ENCODE data around the gene PRR22. TPM values are rescaled to one million over a fixed set of nuclear protein-coding genes. Genes with fewer than 3 reads are reported as not detected.

The PRR22 gene
- total RNA-seq, 1 experiment from 2014 or later: 8.1 TPM

DNA sequence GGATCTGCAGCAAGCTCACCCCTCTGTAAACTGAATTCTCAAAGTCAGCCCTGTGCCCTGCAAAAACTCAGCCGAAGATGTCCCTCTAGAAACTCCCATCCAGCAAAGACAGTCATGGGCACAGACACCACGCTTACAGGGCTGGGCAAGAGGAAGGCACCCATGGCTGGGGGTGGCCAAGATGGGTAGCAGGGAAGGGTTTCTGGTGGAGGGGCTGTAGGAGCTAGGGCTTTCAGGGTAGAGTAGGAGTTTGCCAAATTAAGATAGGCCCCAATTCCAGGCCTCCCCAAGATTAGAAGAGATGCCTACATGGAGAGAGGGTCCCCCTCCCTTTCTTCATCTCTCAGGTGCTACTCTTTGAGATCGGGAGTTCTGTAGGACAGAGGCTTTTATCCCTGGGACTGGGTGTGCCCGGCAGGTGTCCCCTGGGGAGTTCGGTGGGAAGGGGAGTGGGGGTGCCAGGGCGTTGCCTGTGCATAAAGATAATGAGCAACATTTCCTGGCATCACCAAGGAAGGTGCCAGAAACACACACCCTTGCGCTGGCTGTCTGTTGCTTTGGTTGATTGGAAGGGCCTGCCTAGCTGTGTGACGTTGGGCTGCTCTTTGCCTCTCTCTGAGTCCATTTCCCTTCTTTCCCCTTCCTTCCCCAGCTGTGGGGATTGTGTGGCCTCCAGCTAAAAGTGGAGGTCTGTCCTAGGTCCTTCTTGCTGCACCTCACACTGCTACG, 29.7 kb upstream of the PRR22 start:
- Histone ChIP-seq H4K91ac (ENCODE audit: insufficient read length, low read depth, low read length) (no peak overlapping the region), H3K23ac (ENCODE audit: insufficient read length, low read depth, low read length) (no peak overlapping the region), H3K14ac (ENCODE audit: insufficient read depth, low read length) (no peak overlapping the region; the same call in 1 of the 2 replicates), H3K4ac (ENCODE audit: low read depth, low read length) (no peak overlapping the region), H4K5ac (ENCODE audit: insufficient read length, low read depth, low read length) (no peak overlapping the region), H2AK5ac (ENCODE audit: insufficient read length, low read length) (no peak overlapping the region), H3K27ac (ENCODE audit: insufficient read length, low read depth, low read length) (no peak overlapping the region), H3K9me3 (ENCODE audit: control insufficient read depth, low read depth, low read length) (no peaks in the 10 kb centered on the region), H2BK20ac (ENCODE audit: low read depth, low read length, poor library complexity, severe bottlenecking) (no peak overlapping the region), H4K20me1 (ENCODE audit: control insufficient read depth, insufficient read depth, insufficient read length) (no peaks in the 10 kb centered on the region), H3K27me3 (ENCODE audit: insufficient read depth, low read length) (no peaks in the 10 kb centered on the region), H3K23me2 (ENCODE audit: insufficient read length, low read depth, low read length, poor library complexity, severe bottlenecking) (no peaks in the 10 kb centered on the region), H2BK5ac (ENCODE audit: insufficient read length, low read length) (no peak overlapping the region), H2AFZ (ENCODE audit: low read length) (no peak overlapping the region), H3K4me1 (ENCODE audit: insufficient read depth, low read length) (no peaks in the 10 kb centered on the region), H3K56ac (ENCODE audit: insufficient read length, low read depth, low read length) (no peak overlapping the region), H3K79me2 (ENCODE audit: insufficient read depth, low read length) (no peaks in the 10 kb centered on the region), H2BK120ac (ENCODE audit: low read depth, low read length, poor library complexity, severe bottlenecking) (no peak overlapping the region), H2BK15ac (ENCODE audit: low read depth, low read length) (no peak overlapping the region), H3T11ph (ENCODE audit: low read length) (no peak overlapping the region), H3K18ac (ENCODE audit: insufficient read length, low read depth, low read length) (no peak overlapping the region), H2BK12ac (ENCODE audit: insufficient read length, low read depth, low read length) (no peak overlapping the region), H3K4me2 (ENCODE audit: insufficient read depth, insufficient read length, low read length) (no peak overlapping the region), H3K79me1 (ENCODE audit: insufficient read depth, low read depth, low read length, poor library complexity, severe bottlenecking) (no peaks in the 10 kb centered on the region), H4K8ac (replicated peaks; ENCODE audit: insufficient read length, low read depth, low read length) (no peak overlapping the region), H3K9ac (ENCODE audit: extremely low read depth, insufficient read length, low read length) (no peak overlapping the region)
- no peaks in the 10 kb centered on the region for H3K4me1 Mint-ChIP-seq
- no peaks in the 10 kb centered on the region for H3K36me3 Mint-ChIP-seq (ENCODE audit: insufficient read depth in 1 of 3, low read depth in 3 of 3)
- DNase-seq: no peak
- H3K9me3 Mint-ChIP-seq: no peaks in the 10 kb centered on the region
- H3K4me3 Mint-ChIP-seq: no peak overlapping the region; a peak in 1 of 5 replicates
- H3K27me3 Mint-ChIP-seq (ENCODE audit: low read depth): peaks cover 24% of the 10 kb centered on the region
- TF ChIP-seq CTCF (conservative IDR thresholded peaks at IDR 0.05): no peak
- WGBS (ENCODE audit: extremely low coverage, insufficient read length, low lambda C conversion rate): no CpG with 5 or more reads among the region's 9 CpGs
- no peak overlapping the region for H3K27ac Mint-ChIP-seq

Measured in H9 (cell line).